Ovary (tissue), 9 donors: ENCODE results near the gene MARK3. TPM values are rescaled to one million over a fixed set of nuclear protein-coding genes. Genes with fewer than 3 reads are reported as not detected.

Experiments
- DNase-seq, 5 donors: peaks; one replicate each; pipeline ENCODE4 v3.0.0-alpha.2; 2019 to 2020
- H3K27ac ChIP-seq, 2 donors: fragments of 200-600 bp; one replicate each; pipeline versions ENCODE4 v1.5.1 to v1.8.0; 2019 to 2022
- H3K27me3 ChIP-seq: fragments of 200-600 bp; one replicate; pipeline ENCODE4 v1.8.0; 2022
- H3K36me3 ChIP-seq: fragments of 200-600 bp; sonication (generic); one replicate; pipeline ENCODE4 v1.5.1; 2019
- H3K4me1 ChIP-seq: one replicate; pipeline ENCODE4 v1.8.1; 2013; ENCODE audit warnings: mild to moderate bottlenecking, moderate library complexity; ENCODE audit not compliant: insufficient read depth
- H3K4me3 ChIP-seq: fragments of 200-600 bp; sonication (generic); one replicate; pipeline ENCODE4 v1.5.1; 2017
- H3K9me3 ChIP-seq, 2 donors: fragments of 200-600 bp in 1 of 2; sonication (generic) in 1 of 2; one replicate each; pipeline versions ENCODE4 v1.5.1 to v1.8.1; 2013 to 2019; ENCODE audit warnings: mild to moderate bottlenecking in 1 of 2, moderate library complexity in 1 of 2
- EP300 ChIP-seq: sonication (generic); formaldehyde crosslinking; IDR thresholded peaks from one replicate; pipeline ENCODE4 v1.6.1; 2017; ENCODE audit warnings: antibody characterized with exemption
- POLR2A ChIP-seq: fragments of 450-650 bp; IDR thresholded peaks from one replicate; pipeline ENCODE4 v1.6.1; 2017; ENCODE audit warnings: antibody characterized with exemption, mild to moderate bottlenecking, moderate library complexity
- WGBS, 3 donors: extraction: QIAGEN DNeasy Blood & Tissue Kit in 1 of 3; methylation state at CpG; one replicate each; pipeline versions ENCODE4 v1.1.5 to v1.1.7; 2013 to 2017; 5-methylcytosine and 5-hydroxymethylcytosine counted together
- intact Hi-C, 4 donors: fragments of 100-400 bp; cut with DNase I; formaldehyde crosslinking; loops; one replicate each; pipeline versions ENCODE4 v1.11.0 to v1.15.1; 2022 to 2023
- polyA plus RNA-seq, 2 donors: library from polyadenylated mRNA; stranded (reverse); fragments of 200-250 nt in 1 of 2; fragments of 350-450 nt in 1 of 2; fragmentation: Illumina TruSeq in 1 of 2; extraction: RNeasy Lipid Tissue Mini Kit (QIAGEN cat#74804) in 1 of 2; gene quantifications; one replicate each; pipeline ENCODE4 v1.2.3, GENCODE V29; 2013 to 2014
- total RNA-seq, 7 donors: library from RNA; depleted of rRNA in 2 of 7; stranded (reverse); fragments of >200 nt in 2 of 7; fragmentation: NEBNext Ultra II Directional in 3 of 7; extraction: Animal tissue kit (Norgen Biotek cat#: 25700) in 3 of 7; gene quantifications; one replicate each; pipeline versions ENCODE4 v1.1.0 to v1.2.4, GENCODE V29; 2016 to 2023
- TF ChIP-seq, protein P1 (sequence below), 3 donors: fragments of 450-650 bp in 2 of 3; fragments of 200-600 bp in 1 of 3; IDR thresholded peaks; one replicate each; pipeline versions ENCODE4 v1.5.1 to v1.8.0; 2016 to 2022; ENCODE audit warnings: antibody characterized with exemption in 3 of 3, mild to moderate bottlenecking in 1 of 3
- donor health status: DM: no; HTN: no; CAD: no; lungs with moderate emphysema.
- donor health status: DM: no; HTN: no; CAD: no.
- donor health status: Bipolar disorder and iron deficiency.
- donor health status: DM: yes; HTN: yes; CAD: no.
- donor health status: DM: no; HTN: no; CAD: no.
- donor health status: DM: yes; HTN: yes; CAD: no.

MARK3 gene
- total and polyA plus RNA-seq, 9 donors = 46.4 to 110 (median 71.1) TPM

DNA sequence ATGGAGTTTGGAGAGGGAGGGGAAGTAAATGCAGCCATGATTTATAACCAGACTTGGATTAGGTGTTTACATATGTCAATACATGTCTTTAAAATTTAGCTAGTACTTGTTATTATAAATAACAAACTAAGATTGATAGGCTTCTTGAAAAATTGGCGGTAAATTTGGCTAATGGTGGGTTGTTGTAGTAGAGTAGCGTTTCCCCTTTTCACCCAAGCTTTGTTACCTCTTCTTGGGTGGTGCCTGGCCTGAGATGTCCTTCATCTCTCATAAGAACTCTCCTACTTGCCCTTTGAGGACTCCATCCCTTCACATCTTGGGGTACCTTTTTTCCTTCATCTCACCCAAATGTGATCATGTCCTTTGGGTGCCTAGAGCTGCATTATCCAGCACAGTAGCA lies 11.2 kb downstream of the MARK3 start:
- peaks cover 26% of the 10 kb centered on the region for H3K4me1 ChIP-seq
- H3K4me3 ChIP-seq = no peak overlapping the region
- WGBS, 3 donors = 94 to 95% (median 95%) methylated on average over 2 of the region's 2 CpGs
- no peak for TF ChIP-seq POLR2A
- TF ChIP-seq, protein P1, sequence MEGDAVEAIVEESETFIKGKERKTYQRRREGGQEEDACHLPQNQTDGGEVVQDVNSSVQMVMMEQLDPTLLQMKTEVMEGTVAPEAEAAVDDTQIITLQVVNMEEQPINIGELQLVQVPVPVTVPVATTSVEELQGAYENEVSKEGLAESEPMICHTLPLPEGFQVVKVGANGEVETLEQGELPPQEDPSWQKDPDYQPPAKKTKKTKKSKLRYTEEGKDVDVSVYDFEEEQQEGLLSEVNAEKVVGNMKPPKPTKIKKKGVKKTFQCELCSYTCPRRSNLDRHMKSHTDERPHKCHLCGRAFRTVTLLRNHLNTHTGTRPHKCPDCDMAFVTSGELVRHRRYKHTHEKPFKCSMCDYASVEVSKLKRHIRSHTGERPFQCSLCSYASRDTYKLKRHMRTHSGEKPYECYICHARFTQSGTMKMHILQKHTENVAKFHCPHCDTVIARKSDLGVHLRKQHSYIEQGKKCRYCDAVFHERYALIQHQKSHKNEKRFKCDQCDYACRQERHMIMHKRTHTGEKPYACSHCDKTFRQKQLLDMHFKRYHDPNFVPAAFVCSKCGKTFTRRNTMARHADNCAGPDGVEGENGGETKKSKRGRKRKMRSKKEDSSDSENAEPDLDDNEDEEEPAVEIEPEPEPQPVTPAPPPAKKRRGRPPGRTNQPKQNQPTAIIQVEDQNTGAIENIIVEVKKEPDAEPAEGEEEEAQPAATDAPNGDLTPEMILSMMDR (IDR thresholded peaks at IDR 0.05) = no peak
- no peak for TF ChIP-seq EP300
- no peaks in the 10 kb centered on the region for H3K27me3 ChIP-seq
- intact Hi-C loops = no loop called here
- H3K9me3 ChIP-seq = no peaks in the 10 kb centered on the region
- no peak overlapping the region for H3K27ac ChIP-seq
- DNase-seq = no peak
- no peaks in the 10 kb centered on the region for H3K36me3 ChIP-seq

DNA sequence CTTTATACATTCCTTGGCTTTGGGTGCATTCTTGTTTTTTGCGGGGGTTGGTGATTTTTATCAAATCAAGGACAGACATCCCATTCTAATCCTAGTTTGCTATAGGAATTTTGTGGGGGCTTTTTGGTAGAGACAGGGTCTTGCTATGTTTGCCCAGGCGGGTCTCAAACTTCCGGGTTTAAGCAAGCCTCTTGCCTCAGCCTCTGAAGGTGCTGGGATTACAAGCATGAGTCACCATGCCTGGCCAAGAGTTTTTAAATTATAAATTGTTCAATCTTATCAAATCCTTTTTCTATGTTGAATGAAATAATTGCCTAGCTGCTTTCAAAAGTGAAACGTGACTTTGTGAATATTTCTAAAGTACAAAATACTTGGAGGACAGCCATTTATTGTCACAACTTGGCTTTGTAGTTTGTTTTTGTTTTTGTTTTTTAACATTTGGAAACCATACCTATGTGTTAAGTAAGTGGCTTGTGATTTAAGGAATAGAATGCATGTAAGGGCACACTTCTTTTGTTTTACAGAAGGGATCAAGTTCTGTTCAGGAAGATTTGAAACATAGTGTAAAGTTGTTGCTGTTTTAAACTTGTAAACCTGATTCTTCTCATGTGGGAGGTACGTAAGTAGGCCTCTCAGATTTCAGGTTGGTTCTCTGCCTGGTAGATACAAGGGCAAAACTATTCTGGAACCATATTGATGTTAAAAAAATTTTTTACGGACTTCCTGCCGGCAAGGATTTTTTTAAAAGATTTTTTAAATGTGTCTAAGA lies 13.4 kb downstream of the MARK3 start:
- Histone ChIP-seq H3K4me1 (peaks cover 26% of the 10 kb centered on the region), H3K27ac (peak overlapping the region in 1 of 2 donors; percentile 53), H3K4me3 (no peak overlapping the region)

DNA sequence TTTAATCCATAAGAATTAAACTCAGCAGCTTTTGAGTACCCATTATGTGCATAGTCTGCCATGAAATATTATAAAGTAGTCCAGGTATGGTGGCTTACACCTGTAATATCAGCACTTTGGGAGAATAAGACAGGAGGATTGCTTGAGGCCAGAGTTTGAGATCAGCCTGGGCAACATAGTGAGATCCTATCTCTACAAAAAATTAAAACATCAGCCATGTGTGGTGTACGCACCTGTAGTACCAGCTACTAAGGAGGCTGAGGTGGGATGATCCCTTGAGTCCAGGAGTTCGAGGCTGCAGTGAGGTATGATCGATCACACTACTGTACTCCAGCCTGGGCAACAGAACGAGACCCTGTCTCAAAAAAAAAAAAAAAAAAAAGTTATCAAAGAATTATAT lies 15.3 kb downstream of the MARK3 start:
- TF ChIP-seq EP300 = no peak
- TF ChIP-seq, protein P1 (IDR thresholded peaks at IDR 0.05) = no peak
- TF ChIP-seq POLR2A = no peak

More for the DNA sequence above, 13.4 kb downstream of the MARK3 start:
- Histone ChIP-seq H3K36me3 (no peaks in the 10 kb centered on the region), H3K9me3 (no peaks in the 10 kb centered on the region), H3K27me3 (no peaks in the 10 kb centered on the region)
- TF ChIP-seq POLR2A (no peak), EP300 (no peak)
- TF ChIP-seq, protein P1 (IDR thresholded peaks at IDR 0.05) = no peak
- intact Hi-C loops = no loop called here
- peak in 1 of 5 donors; percentile 46 for DNase-seq
- 14 to 21% (median 19%) methylated on average over 7 of the region's 7 CpGs for WGBS, 3 donors

DNA sequence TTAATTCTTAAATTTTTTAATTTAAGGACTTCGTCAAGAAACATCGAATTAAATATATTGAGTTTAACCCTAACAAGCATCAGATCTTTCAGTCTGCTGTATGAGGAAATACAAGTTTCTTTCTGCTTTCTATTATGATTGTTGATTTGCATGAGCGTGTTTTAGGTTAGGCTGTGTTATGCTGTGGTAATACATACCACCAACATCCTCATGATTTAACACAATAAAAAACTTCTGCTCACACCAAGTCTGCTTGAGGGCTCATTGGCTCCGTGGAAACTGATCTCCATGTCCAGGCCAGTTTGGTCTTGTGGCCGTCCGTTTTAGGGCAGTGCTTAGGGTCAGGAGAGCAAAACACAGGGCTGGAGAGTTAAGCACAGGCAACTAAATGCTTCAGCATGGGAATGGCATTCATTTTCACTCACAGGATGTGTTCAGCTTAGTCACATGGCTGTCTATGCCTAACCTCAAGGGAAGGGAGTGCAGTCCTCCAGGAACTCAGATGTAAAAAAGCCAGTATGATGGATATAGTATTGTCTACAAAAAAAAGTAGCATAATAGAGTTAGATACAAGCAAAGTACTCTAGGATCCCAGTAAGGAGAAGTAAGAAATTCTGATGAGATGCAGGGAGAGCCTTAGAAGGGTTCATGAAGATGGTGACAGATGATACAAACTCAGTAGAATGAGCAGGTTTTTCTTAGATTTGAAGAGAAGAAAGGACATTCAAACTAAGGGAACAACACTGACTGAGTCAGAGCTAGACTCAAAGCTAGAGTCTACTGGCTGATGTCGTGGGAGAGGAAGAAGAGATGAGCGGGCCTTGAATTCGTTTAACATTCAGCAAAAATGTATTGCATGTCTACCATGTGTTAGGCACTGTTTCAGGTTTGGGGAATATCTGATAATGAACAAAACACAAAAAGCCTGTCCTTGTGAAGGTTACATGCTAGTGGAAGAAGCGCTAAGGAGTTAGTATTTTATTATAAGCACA lies 16.3 kb downstream of the MARK3 start:
- no peak for DNase-seq
- Histone ChIP-seq H3K27ac (no peak overlapping the region), H3K36me3 (no peaks in the 10 kb centered on the region), H3K27me3 (no peaks in the 10 kb centered on the region), H3K4me1 (peaks cover 22% of the 10 kb centered on the region), H3K9me3 (no peaks in the 10 kb centered on the region), H3K4me3 (no peak overlapping the region)
- no peak for TF ChIP-seq POLR2A
- TF ChIP-seq, protein P1 (IDR thresholded peaks at IDR 0.05) = no peak
- WGBS, 3 donors = 58 to 63% (median 58%) methylated on average over 10 of the region's 10 CpGs
- intact Hi-C loops = no loop called here

More for the DNA sequence above, 15.3 kb downstream of the MARK3 start:
- Histone ChIP-seq H3K27me3 (no peaks in the 10 kb centered on the region), H3K4me1 (peaks cover 25% of the 10 kb centered on the region), H3K36me3 (no peaks in the 10 kb centered on the region), H3K27ac (no peak overlapping the region), H3K4me3 (no peak overlapping the region), H3K9me3 (no peaks in the 10 kb centered on the region)
- intact Hi-C loops = no loop called here
- WGBS, 3 donors = 84 to 95% (median 94%) methylated on average over 4 of the region's 4 CpGs
- DNase-seq = no peak
